OCI-LY7 (cell line): Measurements from ENCODE around the gene TLX2. TPM values are rescaled to one million over a fixed set of nuclear protein-coding genes. Genes with fewer than 3 reads are reported as not detected.
A peak's percentile ranks its signal among the peaks of the same experiment; 100 is the strongest.

Experiments used
- BruUV-seq: library from RNA; stranded (reverse); fragments of 400-500 nt; replicated peaks from 2 replicates; lab custom pipeline; 2021; lab: Mats Ljungman, UMichigan
- CTCF ChIA-PET: fragments of 300-600 bp; sonication (Branson Sonifier 250); formaldehyde crosslinking; loops from one replicate; lab custom pipeline; 2022; ENCODE audit warnings: antibody characterized with exemption; ENCODE audit not compliant: unreplicated experiment; lab: Charles Lee
- POLR2A ChIA-PET: fragments of 300-600 bp; sonication (Branson Sonifier 250); formaldehyde crosslinking; loops from one replicate; lab custom pipeline; 2022; ENCODE audit warnings: antibody characterized with exemption; lab: Charles Lee
- DNase-seq: peaks from one replicate; pipeline ENCODE4 v3.0.0-alpha.2; 2015; ENCODE audit warnings: low spot score
- H2AFZ ChIP-seq: fragments of 200-600 bp; sonication (generic), shearing (Covaris generic); 2 replicates; pipeline ENCODE4 v1.6.1; 2014; ENCODE audit warnings: mild to moderate bottlenecking, antibody characterized with exemption, low read length, moderate library complexity
- H3K27ac ChIP-seq: fragments of 200-600 bp; sonication (generic); 2 replicates; pipeline ENCODE4 v1.5.1; 2014; ENCODE audit warnings: mixed run types, low read depth, mild to moderate bottlenecking, moderate library complexity, low read length, inconsistent platforms; ENCODE audit not compliant: poor library complexity, severe bottlenecking
- H3K36me3 ChIP-seq: fragments of 200-600 bp; sonication (generic); 2 replicates; pipeline ENCODE4 v1.6.1; 2014; ENCODE audit warnings: mild to moderate bottlenecking, antibody characterized with exemption, low read length, moderate library complexity, mixed read lengths; ENCODE audit not compliant: insufficient read depth
- H3K4me1 ChIP-seq: fragments of 200-600 bp; sonication (generic); 2 replicates; pipeline ENCODE4 v1.5.1; 2014; ENCODE audit warnings: mild to moderate bottlenecking, low read length; ENCODE audit not compliant: insufficient read depth, poor library complexity, severe bottlenecking
- H3K4me2 ChIP-seq: fragments of 200-600 bp; sonication (generic); 2 replicates; pipeline ENCODE4 v1.6.1; 2014; ENCODE audit warnings: mild to moderate bottlenecking, low read length
- H3K4me3 ChIP-seq: fragments of 200-600 bp; sonication (generic); 2 replicates; pipeline ENCODE4 v1.5.1; 2014; ENCODE audit warnings: mild to moderate bottlenecking, low read depth, low read length; ENCODE audit not compliant: poor library complexity, severe bottlenecking
- H3K79me2 ChIP-seq: fragments of 200-600 bp; sonication (generic); 2 replicates; pipeline ENCODE4 v1.6.1; 2016; ENCODE audit warnings: low read depth, mild to moderate bottlenecking, low read length, moderate library complexity, mixed read lengths; ENCODE audit not compliant: insufficient read depth
- H3K9me2 ChIP-seq: fragments of 200-600 bp; sonication (generic); 2 replicates; pipeline ENCODE4 v1.6.1; 2016; ENCODE audit warnings: mild to moderate bottlenecking, low read length, mixed read lengths; ENCODE audit not compliant: insufficient read depth
- H3K9me3 ChIP-seq: fragments of 200-600 bp; sonication (generic); 2 replicates; pipeline ENCODE4 v1.6.1; 2014; ENCODE audit warnings: mild to moderate bottlenecking, mixed run types, low read length, mixed read lengths
- H4K20me1 ChIP-seq: fragments of 200-600 bp; sonication (generic); 2 replicates; pipeline ENCODE4 v1.6.1; 2014; ENCODE audit warnings: mild to moderate bottlenecking, antibody characterized with exemption, low read length, moderate library complexity, mixed read lengths; ENCODE audit not compliant: insufficient read depth
- CTCF ChIP-seq: fragments of 200-600 bp; sonication (generic); conservative IDR thresholded peaks from 2 replicates; pipeline ENCODE4 v1.5.1; 2014; ENCODE audit warnings: mild to moderate bottlenecking, antibody characterized with exemption, low read length, moderate library complexity, mixed read lengths
- EZH2phosphoT487 ChIP-seq: fragments of 200-600 bp; sonication (generic); IDR thresholded peaks from 2 replicates; pipeline ENCODE4 v1.6.1; 2018; ENCODE audit warnings: low read depth, borderline replicate concordance, mild to moderate bottlenecking, mixed run types, antibody characterized with exemption, low read length, moderate library complexity, mixed read lengths
- intact Hi-C: fragments of 100-400 bp; cut with micrococcal nuclease; formaldehyde crosslinking; loops from one replicate; pipeline ENCODE4 v1.10.0; 2022; ENCODE audit not compliant: unreplicated experiment
- total RNA-seq, 2 experiments: library from RNA; depleted of rRNA in 1 of 2; stranded (reverse); fragments of >200 nt in 1 of 2; shearing (Covaris generic) in 1 of 2; gene quantifications; 2 replicates each; pipeline ENCODE4 v1.2.3, GENCODE V29; 2014 to 2022

Gene TLX2
- total RNA-seq, 2 experiments from 2014 or later: not detected

GRCh38 chr2:74474481-74474880 is 39.8 kb upstream of the TLX2 start:
- no TSS peak for BruUV-seq
- POLR2A ChIA-PET: interaction anchor here (0.6 to 1.2 kb wide), 5 partner anchors 17 to 327 kb away, joined by 3 to 5 read pairs (median 4); partner anchors contain the start of genes HTRA2, INO80B and WBP1
- Histone ChIP-seq H3K9me2 (no peaks in the 10 kb centered on the region), H3K4me1 (peaks cover 16% of the 10 kb centered on the region), H3K9me3 (no peaks in the 10 kb centered on the region), H2AFZ (no peak overlapping the region), H3K79me2 (peaks cover 7% of the 10 kb centered on the region; the same call in 1 of the 2 replicates), H3K36me3 (peaks cover 34% of the 10 kb centered on the region), H3K4me2 (no peak overlapping the region), H3K27ac (no peak overlapping the region), H3K4me3 (no peak overlapping the region), H4K20me1 (no peaks in the 10 kb centered on the region)
- TF ChIP-seq EZH2phosphoT487 (no peak), CTCF (no peak)
- no peak for DNase-seq
- CTCF ChIA-PET: interaction anchor here (0.6 kb wide), 2 partner anchors 22 to 77 kb away, joined by 5 read pairs; no protein-coding TSS in a partner anchor
- intact Hi-C loops: no loop called here

- no peak for DNase-seq
- POLR2A ChIA-PET: interaction anchor here (0.6 to 1.2 kb wide), 2 partner anchors 17 to 20 kb away, joined by 3 to 5 read pairs; partner anchors contain the start of genes INO80B and WBP1
- no peak overlapping the region for H2AFZ ChIP-seq
These were observed 39.4 kb upstream of the TLX2 start for GRCh38 chr2:74474899-74475298.

More at GRCh38 chr2:74474899-74475298, 39.4 kb upstream of the TLX2 start:
- Histone ChIP-seq H3K4me1 (peaks cover 16% of the 10 kb centered on the region), H3K27ac (no peak overlapping the region), H3K4me3 (no peak overlapping the region), H4K20me1 (no peaks in the 10 kb centered on the region), H3K9me3 (no peaks in the 10 kb centered on the region), H3K79me2 (peaks cover 7% of the 10 kb centered on the region; the same call in 1 of the 2 replicates), H3K9me2 (no peaks in the 10 kb centered on the region), H3K36me3 (peaks cover 38% of the 10 kb centered on the region), H3K4me2 (no peak overlapping the region)
- no TSS peak for BruUV-seq
- intact Hi-C loops: no loop called here
- peak; percentile 54 for TF ChIP-seq CTCF
- no peak for TF ChIP-seq EZH2phosphoT487
- CTCF ChIA-PET: no interaction called here
